ENCODE data around the gene TLE4.

The TLE4 gene

DNA sequence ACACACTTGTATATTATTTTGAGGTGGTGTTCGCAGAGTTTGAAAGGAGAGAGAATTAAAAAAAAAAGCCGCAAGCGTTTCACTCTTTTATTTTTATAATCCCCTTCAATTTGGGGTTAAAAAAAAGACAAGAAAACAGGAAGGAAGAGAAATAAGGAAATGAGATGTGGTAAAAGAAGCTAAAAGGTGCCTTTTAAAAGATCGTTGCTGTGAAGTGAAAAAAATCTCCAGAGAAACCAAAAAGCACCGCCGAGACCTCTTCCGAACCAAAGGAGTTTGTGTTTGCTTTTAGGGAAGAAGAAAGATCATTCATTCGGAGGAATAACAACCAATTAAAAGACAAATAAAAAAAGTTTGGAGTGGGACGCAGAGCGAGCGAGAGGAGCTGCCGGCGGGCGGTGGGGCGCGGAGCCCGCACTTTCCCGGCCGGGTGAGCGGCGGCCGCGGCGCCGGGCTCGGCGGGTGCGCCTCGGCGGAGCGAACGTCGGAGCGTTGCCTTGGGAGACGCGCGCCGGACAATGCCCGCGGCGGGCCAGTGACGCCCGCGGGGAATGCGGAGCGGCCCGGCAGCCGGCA, 355 bp downstream of the TLE4 start:
- no peak for DNase-seq

DNA sequence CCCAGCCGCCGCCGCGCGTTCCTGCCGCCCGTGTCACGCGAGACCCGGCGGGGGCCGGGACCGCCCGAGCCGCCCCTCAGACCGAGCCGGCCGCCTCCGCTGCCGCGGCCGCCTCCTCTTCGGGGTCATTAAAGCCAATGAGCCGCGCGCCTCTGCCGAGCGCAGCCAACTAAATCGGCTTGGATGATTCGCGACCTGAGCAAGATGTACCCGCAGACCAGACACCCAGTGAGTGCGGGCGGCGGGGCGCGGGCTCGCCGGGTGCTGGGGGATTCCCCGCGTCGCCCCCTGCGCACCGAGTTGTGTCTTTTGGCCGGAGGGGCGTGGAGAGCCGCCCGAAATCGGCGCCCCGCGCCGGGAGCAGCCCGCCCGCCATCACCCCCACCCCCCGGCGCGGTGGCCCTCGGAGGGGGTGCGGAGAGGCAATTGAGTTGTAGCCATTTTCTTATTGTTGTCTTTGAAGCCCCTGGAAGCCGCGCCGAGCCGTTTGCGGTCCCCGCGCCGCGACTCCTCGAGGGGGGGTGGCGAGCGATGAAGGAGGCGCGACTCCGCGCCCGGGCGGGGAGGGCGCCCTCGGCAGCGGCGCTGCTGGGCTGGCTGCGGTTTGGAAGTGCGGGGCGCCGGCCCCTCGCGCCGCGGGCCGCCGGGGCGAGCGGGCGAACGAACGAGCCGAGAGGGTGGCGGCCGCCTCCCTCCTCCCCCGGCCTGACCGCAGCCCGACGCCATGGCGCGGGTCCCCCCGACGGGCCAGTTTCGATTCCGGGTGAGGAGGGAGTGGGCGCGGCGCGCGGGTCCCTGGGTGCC, 1.0 kb downstream of the TLE4 start:
- DNase-seq, result peak in 1 of 2 experiments; percentile 23

DNA sequence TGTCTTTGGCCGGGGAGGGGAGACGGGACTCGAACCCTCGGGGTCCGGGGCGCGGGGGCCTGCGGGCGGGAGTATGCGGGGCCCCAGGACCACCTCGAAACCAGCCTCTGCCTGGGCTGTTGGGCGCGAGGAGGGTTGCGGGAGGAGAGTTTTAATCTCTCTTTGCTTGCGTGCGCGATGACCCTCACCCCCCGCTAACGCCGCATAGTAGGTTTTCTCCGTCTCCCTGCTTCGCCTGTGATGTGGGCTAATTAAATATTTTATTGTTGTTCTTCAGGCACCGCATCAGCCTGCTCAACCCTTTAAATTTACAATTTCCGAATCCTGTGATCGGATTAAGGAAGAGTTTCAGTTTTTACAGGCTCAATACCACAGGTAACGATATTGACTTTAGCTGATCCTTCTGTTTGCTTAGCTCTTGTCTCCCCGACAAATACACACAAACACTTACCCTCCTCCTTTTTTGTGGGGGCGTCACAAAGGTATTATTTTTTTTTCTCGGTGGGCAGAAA, 1.7 kb downstream of the TLE4 start:
- DNase-seq, result no peak

DNA sequence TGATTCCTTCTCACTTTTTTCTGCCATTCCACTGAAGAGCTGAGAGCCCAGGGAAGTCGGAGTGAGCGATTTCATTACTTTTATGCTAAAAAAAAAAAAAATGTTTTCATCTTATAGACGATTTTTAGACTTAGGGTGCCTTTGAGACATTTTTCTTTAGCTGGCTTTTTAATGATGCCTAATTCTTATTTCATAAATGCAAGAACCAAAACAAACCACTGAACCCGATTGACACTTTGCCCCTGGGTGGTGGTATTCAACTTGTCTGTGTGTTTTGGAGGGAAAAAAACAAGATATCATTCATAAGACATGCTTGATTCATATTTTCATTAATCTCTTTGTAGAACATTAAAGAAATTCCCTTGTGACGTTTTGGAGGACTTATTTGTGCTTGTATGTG, 2.4 kb downstream of the TLE4 start:
- no peak for DNase-seq

DNA sequence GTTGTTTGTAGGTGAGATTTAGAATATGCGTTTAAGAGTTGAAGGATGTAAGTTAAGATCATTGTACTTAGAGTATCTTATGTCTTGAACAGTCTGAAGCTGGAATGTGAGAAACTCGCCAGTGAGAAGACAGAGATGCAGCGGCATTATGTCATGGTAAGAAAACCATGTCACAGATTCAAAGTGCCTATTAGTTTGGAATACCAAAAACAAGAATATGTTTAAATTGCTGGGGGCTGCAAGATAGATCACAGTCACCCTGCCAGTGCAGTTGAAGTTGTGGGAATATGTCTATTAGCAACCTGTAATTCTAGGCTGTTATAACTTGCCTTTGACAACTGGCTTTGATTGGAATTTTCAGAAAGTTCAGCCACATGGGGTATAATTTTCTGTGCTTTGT, 3.0 kb downstream of the TLE4 start:
- no peak for DNase-seq

DNA sequence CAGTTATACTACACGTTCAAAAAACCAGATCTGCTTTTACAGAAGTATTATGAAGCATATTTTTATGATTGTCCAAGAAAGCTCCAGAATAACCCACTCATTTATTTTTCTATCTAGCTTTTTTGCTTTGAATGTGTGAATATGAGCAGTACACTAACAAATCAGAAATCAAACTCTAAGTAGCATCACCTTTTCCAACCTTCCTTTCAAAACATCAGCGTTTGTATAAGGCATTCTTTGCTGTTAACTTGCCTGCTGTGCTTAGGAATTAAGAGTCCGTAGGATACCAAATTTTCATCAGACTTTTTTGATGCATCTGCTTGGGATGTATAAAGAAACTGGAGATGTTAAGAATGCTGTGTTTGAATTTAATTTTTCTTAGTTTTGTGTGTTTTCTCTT, 3.8 kb downstream of the TLE4 start:
- DNase-seq, result no peak

DNA sequence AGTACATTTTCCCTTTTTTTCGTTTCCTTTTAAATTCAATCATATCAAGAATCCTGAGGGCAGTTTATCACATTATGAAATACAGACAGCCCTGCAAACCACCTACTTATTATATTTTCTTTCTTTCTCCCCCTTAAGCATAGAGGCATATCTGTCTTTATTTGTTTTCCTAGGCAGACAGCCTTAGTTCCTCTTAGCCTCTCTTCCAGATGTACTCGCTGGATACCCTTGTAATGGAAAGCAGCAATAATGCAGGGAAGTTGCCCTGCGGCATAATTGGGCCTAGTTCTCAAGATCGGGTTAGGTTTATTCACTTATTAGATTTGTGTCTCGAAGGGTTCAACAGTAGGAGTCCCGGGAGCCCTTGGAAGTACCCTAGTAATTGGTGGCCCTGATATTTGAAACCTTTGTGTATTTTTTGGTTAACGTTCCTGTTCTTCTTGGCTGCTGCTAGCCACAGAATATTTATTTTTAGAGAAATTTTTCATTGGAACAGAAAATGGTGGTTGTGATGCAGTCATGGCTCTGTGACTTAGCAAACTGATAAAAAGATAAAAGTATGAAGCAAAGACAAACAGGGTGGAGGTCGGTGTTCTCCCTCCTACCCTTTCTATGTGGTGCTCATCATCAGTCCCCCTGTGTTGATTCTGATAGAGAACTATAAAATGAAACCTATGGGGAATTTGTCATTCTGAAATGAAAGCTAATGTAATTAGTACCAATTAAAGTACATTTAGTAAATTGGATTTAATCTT, 6.4 kb downstream of the TLE4 start:
- no peak for DNase-seq

DNA sequence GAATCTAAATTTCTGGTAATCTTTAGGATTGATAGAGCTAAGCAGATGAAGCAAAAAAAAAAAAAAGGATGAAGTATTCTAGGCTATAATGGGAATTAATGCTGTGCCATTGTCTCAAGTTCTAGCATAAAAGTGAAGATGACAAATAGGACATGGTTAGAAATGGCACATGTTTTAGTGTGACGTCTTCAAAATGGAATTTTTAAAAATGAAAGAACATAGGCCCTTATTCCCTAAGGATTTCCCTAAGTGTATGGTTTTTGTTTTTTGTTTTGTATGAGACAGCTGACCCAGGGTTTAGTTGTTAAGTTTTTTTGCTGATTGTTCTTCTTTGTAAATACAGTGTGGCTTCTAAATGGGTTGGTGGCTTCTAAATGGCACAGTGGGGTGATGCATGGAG, 7.1 kb downstream of the TLE4 start:
- no peak for DNase-seq

DNA sequence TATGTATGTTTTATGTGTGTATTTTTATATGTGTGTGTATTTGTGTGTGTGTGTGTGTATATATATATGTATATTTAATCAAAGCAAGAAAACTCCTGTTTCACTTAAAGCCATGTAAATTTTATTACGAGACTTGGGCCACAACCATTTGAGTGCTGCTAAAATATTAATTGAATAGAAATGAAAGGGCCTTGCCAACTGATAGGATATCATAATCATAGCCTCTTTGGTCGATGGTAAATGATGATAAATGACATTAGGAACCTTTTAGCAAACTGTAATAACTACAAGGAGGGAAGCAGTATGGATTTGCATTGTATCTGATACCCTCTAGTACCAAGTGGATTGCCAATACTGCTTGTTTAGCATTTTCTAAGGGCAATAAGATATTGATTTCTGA, 7.9 kb downstream of the TLE4 start:
- no peak for DNase-seq

DNA sequence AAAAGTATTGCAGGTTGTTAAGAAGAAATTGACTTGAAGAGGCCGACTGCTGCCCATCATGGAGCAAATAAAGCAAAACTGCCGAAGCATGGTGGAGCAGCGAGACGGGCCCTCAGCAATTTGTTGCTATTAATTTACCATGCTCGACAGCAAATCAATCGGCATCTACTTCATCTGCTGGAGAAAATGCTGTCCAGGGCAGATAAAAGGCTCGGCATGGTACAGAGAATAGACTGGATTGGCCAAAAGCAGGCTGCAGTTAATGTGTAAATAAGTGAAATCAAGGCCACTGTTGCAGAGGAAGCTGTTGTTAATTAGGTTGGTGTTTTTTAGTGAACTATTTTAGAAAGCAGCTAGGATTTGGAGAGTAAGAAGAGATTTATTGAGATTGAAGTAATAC, 8.3 kb downstream of the TLE4 start:
- DNase-seq, result no peak

DNA sequence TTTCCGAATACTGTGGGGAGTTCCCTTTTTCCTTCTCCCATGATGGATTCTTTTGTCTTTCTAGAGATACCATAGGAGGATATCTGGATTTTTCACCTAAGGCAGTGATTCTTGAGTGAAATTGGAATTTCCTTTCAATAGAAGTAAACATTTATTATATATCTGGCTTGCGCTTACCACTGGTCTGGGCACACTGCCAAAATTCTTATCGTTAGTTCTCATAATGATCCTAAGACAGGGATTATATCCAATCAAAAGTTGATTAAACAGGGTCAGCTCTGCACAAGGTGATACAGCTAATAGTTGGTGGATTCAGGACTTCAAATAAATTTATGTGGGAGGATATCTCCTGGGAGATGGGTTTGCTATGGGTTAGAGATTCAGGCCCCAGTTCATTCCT, 9.6 kb downstream of the TLE4 start:
- no peak for DNase-seq

DNA sequence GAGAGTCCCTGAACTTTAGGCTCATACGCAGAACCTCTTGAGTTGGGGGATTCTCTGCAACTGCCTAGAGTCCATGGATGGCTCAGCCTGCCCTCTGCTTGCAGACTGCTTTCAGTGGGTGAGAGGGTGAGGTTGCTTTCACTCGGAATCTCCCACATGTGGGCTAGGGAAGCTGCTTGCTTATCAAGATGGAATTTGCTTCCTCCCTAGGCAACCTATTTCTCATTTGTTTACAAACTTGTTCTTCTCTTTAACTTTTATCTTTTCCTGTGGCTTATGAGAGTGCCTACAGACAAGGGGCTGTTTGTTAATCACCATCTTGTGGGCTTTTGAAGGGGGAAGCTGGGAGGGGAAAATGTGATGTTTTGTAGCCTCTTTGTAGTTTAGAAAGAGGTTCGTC, 10.0 kb downstream of the TLE4 start:
- DNase-seq, result no peak

DNA sequence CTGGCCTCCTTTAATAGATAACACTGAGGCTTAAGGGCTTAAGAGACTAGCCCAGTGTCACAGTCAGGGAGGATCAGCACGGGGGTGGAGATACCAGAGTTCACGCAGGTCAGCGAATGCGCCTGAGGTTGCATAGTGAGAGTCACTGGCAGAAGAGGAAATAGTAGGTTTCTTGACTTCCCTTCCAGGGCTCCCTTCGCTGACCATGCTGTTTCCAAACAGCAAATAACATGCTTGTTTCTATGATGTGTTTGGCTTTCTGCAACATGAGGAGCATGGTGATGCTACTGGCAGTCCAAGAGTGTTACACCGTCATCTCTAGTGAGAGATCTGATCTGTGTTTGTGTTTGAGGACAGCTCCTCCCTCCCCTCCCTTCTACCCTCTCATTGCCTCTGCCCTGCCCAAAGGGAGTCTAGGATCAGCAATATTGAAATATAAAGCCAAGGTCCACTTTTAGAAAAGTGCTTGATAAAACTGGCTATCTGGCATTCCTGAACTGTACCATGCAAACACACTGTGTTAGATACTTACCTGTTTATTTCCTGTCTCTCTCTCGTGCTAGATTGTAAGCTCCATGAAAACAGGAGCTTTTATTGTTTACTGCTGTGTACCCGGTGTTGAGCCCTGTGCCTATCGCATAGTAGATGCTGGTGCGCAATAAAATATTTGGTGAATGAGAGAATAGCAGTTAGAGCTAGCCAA, 12.3 kb downstream of the TLE4 start:
- no peak for DNase-seq

DNA sequence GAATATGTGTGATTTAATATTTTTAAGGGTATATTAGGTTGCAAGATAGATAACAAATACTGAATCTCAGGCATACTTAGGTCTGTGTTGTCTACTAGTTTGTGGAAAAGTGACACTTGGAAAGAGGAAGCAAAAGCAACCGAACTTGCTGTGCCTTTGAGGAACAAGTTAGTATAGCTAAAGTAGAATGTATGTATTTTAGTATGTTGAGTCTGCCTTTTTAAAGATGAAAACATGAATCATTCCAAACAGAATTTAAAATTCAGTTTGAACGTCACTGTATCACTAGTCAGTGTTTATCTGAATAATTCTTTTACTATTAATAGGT, 12.9 kb downstream of the TLE4 start:
- no peak for DNase-seq

DNA sequence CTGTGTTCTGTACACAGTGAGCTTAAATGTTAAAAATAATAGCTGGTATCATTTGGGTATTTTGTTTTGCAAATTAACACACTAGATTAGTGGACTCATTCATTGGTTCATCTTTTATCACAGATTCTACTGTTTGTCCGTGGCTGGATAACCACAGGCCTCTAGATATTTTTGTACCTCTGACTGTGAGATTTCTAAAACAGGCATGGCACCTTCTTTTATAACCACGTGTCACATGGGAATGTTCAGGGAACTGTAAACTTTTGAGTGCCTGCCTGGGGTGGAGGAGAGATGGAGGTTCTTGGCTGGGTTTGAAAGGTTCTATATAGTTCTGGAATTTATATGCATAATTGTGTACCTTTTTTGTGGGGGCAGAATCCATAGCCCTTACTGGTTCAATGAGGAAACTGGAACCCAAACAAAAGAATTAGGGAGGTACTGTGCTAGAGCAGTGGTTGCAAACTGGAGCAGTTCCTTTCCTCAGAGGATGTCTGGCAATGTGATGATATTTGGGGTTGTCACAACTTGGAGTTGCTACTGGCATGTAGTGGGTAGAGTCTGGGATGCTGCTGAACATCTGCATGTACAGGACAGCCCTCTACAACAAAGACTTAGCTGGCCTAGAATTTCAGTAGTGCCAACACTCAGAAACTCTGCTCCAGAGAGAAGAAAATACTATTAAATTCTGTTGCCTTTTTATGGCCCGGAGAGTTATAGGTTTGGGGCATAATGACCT, 16.9 kb downstream of the TLE4 start:
- no peak for DNase-seq

DNA sequence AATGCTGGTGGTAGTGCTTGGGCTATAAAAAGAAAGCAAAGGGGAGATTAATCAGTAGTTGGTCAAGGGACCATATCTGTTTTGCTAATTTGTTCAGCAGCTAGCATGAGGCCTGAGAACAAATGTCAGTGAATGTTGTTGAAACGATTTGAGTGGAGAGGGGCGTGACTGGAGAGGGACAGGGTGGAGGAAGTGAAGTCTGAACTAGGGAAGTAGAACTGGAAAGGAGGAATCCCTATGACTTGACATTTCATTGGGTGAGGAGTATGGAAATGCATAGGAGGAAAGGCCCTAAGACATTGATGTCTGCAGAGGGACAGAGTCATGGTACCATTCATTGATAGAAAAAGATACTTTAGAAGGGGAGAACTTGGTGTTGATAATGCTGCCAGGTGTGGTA, 19.7 kb downstream of the TLE4 start:
- DNase-seq, result no peak

DNA sequence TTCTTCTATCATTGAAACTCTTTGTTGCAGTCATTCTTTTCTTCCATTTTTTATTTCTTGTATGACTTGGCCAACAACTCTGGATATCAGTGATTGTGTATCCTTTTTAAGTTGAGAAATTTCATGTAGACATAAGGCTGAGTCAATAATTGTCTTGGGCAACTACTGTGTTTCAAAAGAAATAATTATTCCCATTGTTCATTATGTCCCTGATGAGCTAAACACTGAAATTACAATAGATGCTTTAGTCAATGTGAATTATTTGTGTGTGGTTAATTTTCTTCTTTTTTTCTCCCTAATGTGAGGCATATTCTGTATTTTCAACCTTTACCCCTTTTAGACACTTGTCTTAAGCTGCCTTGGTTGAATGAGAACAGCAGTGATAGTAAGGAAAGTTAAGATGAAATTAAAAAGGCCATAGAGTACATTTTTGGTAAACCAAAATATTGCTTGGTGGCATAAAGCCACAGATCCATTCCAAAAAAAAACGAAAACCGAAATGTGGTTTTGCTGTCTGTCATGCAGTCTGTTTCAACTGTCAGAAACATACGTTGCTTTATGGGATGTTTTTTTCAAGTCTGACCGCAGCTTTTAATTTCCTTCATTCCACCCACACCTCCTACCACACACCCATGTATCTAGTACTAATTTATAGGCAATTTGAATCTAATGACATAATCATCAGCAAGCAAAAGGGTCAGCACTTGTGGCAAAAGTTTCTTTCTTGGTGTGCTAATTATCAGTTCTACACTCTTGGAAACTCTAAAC, 21.1 kb downstream of the TLE4 start:
- DNase-seq, result no peak

DNA sequence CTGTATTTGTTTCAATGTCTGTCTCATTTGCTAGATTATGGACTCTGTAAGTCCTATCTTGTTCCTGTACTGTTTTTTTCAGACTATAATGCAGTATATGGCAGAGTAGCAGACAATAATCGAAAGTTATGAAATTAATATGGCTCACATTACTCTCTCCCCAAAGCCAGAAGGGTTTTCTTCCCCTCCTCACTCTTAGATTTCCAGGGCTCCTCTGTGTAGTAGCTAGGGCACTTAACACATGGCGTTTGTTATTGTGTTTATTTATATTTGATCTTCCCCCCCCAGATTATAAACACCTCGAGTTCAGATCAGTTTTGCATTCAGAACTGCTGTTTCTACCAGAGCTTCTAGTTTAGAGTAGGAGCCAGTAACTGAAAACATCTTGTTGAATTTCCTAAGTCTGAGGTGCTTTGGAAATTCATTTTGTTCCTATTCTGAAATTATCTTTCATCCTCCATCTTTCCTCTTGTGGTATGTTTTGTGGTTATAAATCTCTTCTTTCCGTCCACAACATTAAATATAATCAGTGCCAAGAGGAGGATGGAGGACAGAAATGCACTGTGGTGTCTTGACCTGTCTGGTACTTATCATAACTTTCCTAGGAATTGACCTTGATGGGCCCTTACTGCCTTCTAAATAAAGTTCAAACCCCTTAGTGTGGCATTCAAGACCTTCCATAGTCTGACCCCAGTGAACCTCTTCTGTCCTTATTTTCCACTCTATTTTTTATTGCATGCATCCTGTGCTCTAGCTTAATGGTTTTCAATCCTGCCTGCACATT, 27.0 kb downstream of the TLE4 start:
- DNase-seq, result no peak

DNA sequence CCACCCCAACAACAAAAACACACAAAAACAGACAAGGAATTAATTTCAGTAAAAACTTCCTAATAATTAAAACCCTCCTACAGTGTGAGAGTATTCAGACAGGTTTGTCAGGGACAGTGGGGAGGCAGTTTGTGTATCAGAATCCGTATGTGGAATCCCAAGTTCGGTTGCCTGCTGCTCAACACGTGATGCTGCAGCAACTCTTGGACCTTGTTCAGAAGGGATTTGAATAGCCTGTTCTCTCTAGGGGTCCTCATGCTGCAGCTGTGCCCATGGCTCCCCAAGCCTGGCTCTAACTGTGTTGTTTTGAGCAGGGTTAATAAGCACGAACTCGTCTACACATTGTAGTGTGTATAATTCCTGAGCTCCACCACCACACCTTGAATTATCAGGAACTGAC, 28.7 kb downstream of the TLE4 start:
- DNase-seq, result no peak

DNA sequence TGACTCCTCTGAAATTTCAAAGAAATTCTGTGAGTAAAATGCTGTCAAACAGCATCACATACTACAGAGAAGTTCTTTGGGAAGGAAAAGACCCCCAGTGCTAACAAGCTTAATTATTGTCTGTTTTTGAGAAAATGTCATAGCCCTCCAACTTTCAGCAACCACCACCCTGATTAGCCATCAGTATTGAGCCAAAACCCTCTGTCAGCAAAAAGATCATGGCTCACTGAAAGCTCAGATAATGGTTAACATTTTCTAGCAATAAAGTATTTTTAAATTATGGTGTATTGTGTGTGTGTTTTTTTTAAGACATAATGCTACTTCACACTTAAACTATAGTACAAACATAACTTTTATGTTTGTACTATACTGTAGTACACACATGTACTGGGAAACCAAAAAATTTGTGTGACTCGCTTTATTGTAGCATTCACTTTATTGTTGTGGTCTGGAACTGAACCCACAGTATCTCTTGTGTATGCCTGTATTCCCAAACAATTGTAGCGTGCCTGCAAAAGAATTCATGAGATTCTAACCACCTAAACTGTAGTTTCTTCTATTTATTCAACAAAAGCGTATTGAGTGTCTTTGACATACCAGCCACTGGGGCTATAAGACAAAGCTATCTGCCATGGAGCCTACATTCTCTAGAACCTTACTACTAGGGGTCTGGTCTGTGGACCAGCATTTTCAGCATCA, 31.6 kb downstream of the TLE4 start:
- no peak for DNase-seq

DNA sequence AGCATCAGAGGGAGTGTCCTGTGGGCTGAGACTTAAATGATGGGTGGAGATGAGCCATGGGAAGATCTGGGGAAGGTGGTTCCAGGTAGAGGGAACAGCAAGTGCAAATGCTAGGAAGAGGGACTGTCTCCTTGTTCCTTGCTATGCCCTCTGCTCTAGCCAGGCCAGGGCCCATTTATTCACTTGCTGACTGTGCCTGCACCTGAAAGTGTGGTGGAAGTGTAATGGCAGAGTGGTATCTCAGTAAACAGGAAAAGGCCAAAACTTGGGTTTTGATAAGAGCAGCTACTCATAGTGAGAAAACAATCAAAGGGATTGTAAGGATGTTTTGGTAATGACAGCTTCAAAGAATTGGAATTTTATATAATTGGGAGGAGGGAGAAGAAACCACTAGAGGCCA, 32.4 kb downstream of the TLE4 start:
- DNase-seq, result no peak
